ENCODE data around the gene LDLRAD3.

GRCh38 chr11:36035999-36036398 lies 92.1 kb downstream of the LDLRAD3 start:
- no peak for TF ChIP-seq CTCF (IDR thresholded peaks at IDR 0.05)
- TF ChIP-seq POLR2A (IDR thresholded peaks at IDR 0.05) = no peak
